ENCODE measurements around the gene MAP3K7. TPM values are rescaled to one million over a fixed set of nuclear protein-coding genes. Genes with fewer than 3 reads are reported as not detected.

Gene MAP3K7
- total RNA-seq, 4 donors from 2014 or later = 22.2 to 41.4 (median 28.1) TPM

GRCh38 chr6:90465686-90466085, 121.2 kb downstream of the MAP3K7 start:
- TF ChIP-seq CTCF (IDR thresholded peaks at IDR 0.05; ENCODE audit: low read depth) = no peak

GRCh38 chr6:90464507-90464906, 122.4 kb downstream of the MAP3K7 start:
- TF ChIP-seq CTCF (IDR thresholded peaks at IDR 0.05; ENCODE audit: low read depth) = no peak

GRCh38 chr6:90463874-90464273, 123.0 kb downstream of the MAP3K7 start:
- TF ChIP-seq CTCF (IDR thresholded peaks at IDR 0.05; ENCODE audit: low read depth) = no peak

Measured in subcutaneous adipose tissue (tissue), 4 donors.